HG03139 (cell line): ENCODE measurements around the gene SLC7A8.
"Not testable (repeated sequence)": the region's sequence is repeated elsewhere in the genome, so short reads cannot be mapped to it uniquely, and the experiment has no call there.

ENCODE experiments used
- ATAC-seq: cut with Tn5 transposase; IDR thresholded peaks from one replicate; pipeline ENCODE4 v1.9.1; 2021; ENCODE audit not compliant: unreplicated experiment

The SLC7A8 gene

GRCh38 chr14:23117371-23118020, 66.0 kb downstream of the SLC7A8 start:
- ATAC-seq = no peak

GRCh38 chr14:23115918-23116317, 67.5 kb downstream of the SLC7A8 start:
- no peak for ATAC-seq

GRCh38 chr14:23115039-23115731, 68.3 kb downstream of the SLC7A8 start:
- no peak for ATAC-seq

DNA sequence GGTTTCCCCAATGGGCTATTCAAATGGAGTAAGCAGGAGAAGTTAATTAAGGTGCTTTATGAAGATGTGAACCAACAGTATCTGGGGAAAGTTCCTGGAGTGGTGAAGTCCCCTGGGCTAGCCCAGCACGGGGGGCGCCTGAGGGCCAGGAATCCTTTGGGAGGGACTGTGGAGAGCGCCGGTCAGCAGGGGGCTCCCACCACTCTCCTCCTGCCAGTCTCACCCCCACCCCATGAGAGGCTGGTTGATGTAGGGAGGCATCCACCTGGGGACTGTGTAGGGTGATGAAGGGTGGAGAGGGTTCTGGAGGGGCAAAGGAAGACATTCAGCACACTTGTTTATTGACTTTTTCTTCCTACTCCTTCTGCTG, 68.8 kb downstream of the SLC7A8 start:
- ATAC-seq = no peak

- ATAC-seq = no peak
Measured at GRCh38 chr14:23114120-23114458, 69.4 kb downstream of the SLC7A8 start.

GRCh38 chr14:23113431-23114119, 69.9 kb downstream of the SLC7A8 start:
- ATAC-seq = no peak

DNA sequence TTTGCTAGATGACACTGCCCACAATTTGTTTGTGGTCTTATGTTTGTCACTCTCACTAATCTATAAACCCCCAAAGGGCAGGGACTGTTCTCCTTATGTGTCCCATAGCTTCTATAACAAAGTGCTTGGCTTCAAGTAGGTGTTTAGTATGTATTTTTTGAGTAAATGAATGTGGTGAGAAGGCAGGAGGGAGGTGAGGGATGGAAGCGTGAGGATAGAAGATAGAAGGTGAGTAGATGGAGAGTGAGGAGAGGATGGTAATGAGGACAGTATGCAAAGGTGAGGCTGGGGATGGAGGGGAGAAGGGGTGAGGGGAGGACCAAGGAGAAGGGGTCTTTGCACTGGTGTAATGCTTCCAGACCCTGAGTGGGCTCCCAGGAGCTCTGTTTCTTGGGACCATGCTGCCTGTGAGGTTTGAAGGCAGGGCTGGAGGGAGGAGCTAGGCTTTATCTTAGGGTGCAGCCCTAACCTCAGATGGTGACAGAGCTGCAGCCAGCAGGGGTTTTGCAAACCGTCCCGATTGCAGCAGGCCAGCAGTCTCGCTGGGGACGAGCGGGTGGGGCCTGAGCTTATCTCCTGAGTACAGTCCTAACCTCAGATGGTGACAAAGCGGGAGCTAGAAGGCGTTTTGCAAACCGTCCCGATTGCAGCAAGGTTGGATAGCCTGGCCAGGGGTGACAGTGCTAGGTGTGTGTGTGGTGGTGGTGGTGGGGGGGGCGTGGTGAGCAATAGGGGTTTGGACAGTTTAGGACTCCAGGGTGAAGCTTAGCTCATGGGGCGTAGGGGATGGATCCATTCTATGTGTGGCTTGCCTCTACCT, 70.9 kb downstream of the SLC7A8 start:
- no peak for ATAC-seq

DNA sequence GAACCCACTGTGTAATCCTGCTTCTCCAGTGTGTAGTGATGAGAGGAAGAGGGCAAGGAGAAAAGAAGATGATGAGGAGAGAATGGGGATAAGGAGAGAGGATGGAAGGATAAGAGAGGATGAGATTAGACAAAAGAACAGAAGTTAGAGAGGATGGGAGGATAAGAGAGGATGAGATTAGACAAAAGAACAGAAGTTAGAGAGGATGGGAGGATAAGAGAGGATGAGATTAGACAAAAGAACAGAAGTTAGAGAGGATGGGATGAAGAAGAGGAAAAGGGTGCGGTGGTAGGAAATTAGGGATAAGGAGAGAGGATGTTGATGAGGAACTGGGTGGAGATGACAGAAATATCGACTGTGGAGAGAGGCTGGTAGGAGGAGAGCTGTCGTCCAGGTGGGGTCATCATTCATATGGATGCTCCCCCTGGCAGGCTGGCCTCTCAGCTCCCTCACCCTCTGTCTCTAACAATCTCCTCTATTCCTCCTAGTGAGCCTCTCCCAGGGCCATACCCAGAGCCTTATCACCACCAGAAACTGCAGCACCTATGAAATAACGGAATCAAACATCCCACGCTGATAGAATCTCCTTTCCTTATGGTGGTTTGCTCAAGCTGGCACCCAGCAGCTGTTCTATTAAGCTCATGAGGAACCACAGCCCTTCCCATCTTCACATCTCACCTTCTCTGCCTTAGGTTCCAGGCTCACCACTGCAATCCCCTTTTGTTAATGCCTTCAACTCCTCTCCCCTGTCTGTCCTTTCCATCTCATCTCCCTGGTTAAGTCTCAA, 72.7 kb downstream of the SLC7A8 start:
- ATAC-seq = no peak

DNA sequence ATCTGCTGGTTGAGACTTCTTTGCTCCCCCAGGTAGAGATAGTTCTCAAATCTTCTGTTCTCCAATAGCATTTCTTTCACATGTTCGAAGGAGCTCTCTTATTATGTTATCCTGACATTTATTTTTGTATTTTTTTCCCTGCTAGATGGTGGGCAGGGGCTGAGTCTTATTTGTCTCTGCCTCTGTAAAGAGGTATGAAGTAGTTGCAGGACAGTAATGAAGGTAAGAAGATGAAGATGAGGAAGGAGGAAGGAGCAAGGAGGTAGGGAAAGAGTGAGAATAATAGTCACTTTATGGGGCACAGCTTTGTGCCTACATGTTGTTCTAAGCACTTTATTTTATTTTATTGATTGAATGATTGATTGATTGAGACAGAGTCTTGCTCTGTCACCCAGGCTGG, 73.7 kb downstream of the SLC7A8 start:
- ATAC-seq = no peak

GRCh38 chr14:23108169-23108568, 75.3 kb downstream of the SLC7A8 start:
- ATAC-seq = not testable (repeated sequence)

DNA sequence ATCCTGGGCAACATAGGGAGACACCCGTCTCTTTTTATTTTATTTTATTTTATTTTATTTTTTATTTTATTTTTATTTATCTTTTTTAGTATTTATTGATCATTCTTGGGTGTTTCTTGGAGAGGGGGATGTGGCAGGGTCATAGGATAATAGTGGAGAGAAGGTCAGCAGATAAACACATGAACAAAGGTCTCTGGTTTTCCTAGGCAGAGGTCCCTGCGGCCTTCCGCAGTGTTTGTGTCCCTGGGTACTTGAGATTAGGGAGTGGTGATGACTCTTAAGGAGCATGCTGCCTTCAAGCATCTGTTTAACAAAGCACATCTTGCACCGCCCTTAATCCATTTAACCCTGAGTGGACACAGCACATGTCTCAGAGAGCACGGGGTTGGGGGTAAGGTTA, 75.8 kb downstream of the SLC7A8 start:
- ATAC-seq = not testable (repeated sequence)

DNA sequence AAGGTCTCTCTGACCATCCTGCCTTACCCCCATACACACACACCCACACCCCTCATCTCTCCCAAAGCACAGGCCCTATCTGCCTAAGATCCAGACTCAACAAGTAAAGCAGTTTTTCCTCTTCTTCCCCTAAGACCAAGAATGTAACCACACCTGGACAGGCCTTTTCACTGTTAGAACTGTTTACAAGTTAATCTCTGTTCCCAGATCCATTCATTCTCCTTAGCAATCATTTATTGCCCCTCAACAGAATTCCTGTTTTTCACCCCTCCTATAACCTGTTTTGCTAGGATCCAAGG, 76.8 kb downstream of the SLC7A8 start:
- no peak for ATAC-seq

DNA sequence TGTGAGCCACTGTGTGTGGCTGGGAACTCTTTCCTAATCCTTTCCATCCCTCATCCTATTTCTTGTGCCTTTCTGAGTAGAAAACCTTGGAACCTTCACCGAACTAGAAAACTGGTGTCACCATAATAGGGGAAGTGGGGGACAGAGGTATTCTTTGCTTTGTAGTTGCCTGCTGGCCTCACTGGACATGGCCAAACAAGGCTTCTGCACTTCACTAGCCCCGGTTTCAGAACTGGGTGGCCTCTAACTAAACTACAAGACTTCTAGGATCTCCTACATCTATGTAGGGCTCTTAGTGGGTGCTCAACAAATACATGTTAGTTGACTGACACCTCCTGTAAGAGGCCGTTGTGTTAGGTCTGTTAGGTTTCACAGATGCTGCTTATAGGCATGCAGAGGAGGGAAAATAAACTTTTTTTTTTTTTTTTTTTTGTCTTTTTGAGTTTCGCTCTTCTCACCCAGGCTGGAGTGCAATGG, 78.1 kb downstream of the SLC7A8 start:
- no peak for ATAC-seq

DNA sequence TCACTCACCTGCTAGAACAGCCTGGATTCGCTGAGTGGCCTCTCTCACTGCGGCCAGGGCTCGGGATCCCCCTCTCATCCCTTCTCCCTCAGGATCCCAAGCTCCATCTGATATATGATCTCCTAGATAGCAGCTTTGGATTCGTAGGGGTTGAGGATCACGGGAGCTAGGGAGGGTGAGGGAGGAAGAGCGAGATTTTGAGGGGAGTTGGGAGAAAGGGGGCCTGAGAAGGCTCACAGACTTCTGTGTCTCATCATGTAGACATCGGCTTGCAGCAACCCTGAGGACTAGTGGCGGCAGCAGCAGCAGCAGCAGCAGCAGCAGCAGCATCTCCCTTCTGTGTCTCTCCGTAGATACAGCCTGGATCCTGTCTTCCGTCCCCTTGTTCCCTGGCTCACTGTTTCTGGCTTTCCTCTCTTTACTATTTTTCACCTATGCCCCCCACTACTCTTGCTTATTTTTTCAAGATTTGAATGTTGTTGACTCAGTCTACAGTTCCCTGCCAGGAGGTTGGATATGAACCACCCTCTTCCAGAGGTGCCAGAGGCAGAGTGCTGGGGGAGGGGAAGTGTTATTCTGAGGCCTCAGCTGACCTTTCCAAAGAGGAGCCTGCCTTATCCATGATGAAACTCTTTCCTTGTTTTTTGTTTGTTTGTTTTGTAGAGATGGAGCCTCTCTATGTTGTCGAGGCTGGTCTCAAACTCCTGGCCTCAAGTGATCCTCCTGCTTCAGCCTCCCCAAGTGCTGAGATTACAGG, 78.7 kb downstream of the SLC7A8 start, which contains the start of gene CIROP:
Gene CIROP, minus strand, starts transcription at position 399 of the 757 bp plus-strand sequence. Its CDS starts 69 bp downstream, at position 330.
- ATAC-seq = no peak

DNA sequence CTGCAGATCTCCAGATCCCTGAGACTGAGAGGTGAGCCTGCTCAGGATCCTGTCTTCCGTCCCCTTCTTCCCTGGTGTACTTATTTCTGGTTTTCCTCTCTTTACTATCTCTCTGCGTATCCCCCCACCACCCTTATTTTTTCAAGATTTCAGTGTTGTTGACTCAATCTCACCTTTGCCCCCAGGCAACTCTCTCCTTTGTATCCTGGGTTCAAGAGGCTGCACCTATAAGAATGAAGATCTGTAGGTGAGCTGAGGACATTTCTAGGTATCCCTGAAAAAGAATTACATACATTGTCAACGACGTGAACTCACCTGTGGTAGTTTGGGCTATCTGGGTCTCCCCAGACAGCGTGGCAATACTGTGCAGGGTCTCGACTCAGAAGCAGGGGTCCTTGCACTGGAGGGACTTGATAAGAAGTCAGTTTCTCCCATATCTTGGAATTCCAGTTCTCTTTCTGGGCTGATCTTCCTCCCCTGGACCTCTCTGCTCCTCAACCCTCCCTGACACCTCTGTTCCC, 79.3 kb downstream of the SLC7A8 start:
- no peak for ATAC-seq

- ATAC-seq = no peak
Measured at GRCh38 chr14:23103581-23103980, 79.9 kb downstream of the SLC7A8 start.

DNA sequence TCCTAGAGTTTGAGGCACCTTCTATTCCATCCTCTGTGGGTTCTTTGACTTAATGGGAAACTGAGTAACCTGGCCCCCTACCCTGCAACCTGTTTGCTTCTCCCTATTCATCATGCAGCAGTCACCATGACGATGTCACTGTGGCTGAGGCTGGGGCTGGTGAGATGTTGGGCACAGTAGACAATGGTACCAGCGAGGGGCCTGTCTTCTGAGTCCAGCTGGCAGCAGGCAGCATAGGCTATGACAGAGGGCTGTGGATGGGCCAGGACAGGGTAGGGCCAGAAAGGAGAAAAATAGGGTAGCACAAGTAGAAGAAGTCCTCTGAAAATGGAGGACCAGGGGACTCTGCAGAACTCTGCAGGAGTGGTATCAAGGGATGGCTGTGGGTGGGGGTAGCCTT, 80.7 kb downstream of the SLC7A8 start:
- no peak for ATAC-seq

DNA sequence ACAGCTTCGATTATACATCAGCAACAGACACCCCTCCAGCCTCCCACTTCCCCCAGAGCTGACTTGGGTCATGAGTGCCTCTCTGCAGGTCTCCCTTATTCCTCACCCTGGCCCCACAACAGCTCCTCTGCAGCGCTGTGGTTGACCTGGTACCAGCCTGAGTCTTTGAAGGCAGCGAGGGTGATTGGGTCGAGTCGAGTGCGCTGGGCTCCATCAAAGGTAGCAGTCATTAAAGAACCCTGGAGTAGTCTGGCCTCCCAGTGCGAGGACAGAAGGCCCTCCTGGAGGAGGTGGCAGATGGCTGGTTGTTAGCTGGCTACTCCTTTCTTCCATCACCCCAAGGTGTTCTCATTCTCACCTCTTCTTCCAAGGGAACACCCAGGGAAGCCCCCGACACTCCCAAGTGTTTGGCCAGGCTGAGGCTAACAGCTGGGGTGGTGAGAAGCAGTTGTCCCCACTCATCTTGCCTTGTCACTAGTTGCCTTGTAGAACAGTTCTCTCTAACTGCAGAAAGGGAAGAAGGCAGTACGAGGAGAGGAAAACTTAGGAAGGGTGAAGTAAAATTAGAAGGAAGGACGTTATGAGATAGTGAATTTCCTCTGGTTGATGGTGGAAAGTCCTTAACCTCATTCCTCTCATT, 81.4 kb downstream of the SLC7A8 start:
- no peak for ATAC-seq
